Hepatocyte (in vitro differentiated cells): ENCODE data around the gene PAX7. TPM values are rescaled to one million over a fixed set of nuclear protein-coding genes. Genes with fewer than 3 reads are reported as not detected.

Experiments
- DNase-seq: peaks from one replicate; pipeline ENCODE4 v3.0.0-alpha.2; 2016; ENCODE audit warnings: low spot score
- H2AFZ ChIP-seq: fragments of 200-600 bp; sonication (generic); 2 replicates; pipeline ENCODE4 v1.6.0; 2016; ENCODE audit warnings: antibody characterized with exemption, mild to moderate bottlenecking
- H3K27ac ChIP-seq: fragments of 200-600 bp; sonication (generic); 2 replicates; pipeline ENCODE4 v1.5.1; 2016; ENCODE audit warnings: mild to moderate bottlenecking
- H3K27me3 ChIP-seq: fragments of 200-600 bp; sonication (generic); 2 replicates; pipeline ENCODE4 v1.6.1; 2016
- H3K36me3 ChIP-seq: fragments of 200-600 bp; sonication (generic); replicated peaks from 2 replicates; pipeline ENCODE4 v1.5.1; 2016; ENCODE audit warnings: low read depth; ENCODE audit not compliant: insufficient read depth
- H3K4me1 ChIP-seq: fragments of 200-600 bp; sonication (generic); 2 replicates; pipeline ENCODE4 v1.5.1; 2016; ENCODE audit warnings: mild to moderate bottlenecking, moderate library complexity; ENCODE audit not compliant: insufficient read depth
- H3K4me2 ChIP-seq: fragments of 200-600 bp; sonication (generic); 2 replicates; pipeline ENCODE4 v1.6.0; 2016
- H3K4me3 ChIP-seq: fragments of 200-600 bp; sonication (generic); 2 replicates; pipeline ENCODE4 v1.5.1; 2016; ENCODE audit warnings: mild to moderate bottlenecking
- H3K79me2 ChIP-seq: fragments of 200-600 bp; sonication (generic); 2 replicates; pipeline ENCODE4 v1.6.0; 2017; ENCODE audit warnings: mild to moderate bottlenecking
- H3K9me2 ChIP-seq: fragments of 200-600 bp; sonication (generic); replicated peaks from 2 replicates; pipeline ENCODE4 v1.6.0; 2017; ENCODE audit warnings: mild to moderate bottlenecking; ENCODE audit not compliant: insufficient read depth
- H3K9me3 ChIP-seq: fragments of 200-600 bp; sonication (generic); 2 replicates; pipeline ENCODE4 v1.5.1; 2016; ENCODE audit warnings: low read depth, mild to moderate bottlenecking
- H4K20me1 ChIP-seq: fragments of 200-600 bp; sonication (generic); 2 replicates; pipeline ENCODE4 v1.6.0; 2016; ENCODE audit warnings: mild to moderate bottlenecking; ENCODE audit not compliant: insufficient read depth, poor library complexity, severe bottlenecking
- CTCF ChIP-seq: fragments of 200-600 bp; sonication (generic); IDR thresholded peaks from 2 replicates; pipeline ENCODE4 v1.5.1; 2016; ENCODE audit warnings: antibody characterized with exemption, mild to moderate bottlenecking; ENCODE audit not compliant: poor library complexity
- EZH2 ChIP-seq: fragments of 200-600 bp; sonication (generic); IDR thresholded peaks from 2 replicates; pipeline ENCODE4 v1.6.1; 2016; ENCODE audit warnings: antibody characterized with exemption, mild to moderate bottlenecking, borderline replicate concordance
- EZH2phosphoT487 ChIP-seq: fragments of 200-600 bp; sonication (generic); IDR thresholded peaks from one replicate; pipeline ENCODE4 v1.6.1; 2018; ENCODE audit warnings: antibody characterized with exemption, mild to moderate bottlenecking, low read depth, moderate library complexity; ENCODE audit not compliant: unreplicated experiment, severe bottlenecking
- WGBS: methylation state at CpG from one replicate; pipeline ENCODE4 v1.1.6; 2016; ENCODE audit warnings: low lambda C conversion rate; ENCODE audit errors: missing lambda C conversion rate; 5-methylcytosine and 5-hydroxymethylcytosine counted together
- polyA plus RNA-seq: library from polyadenylated mRNA; unstranded; fragments of >200 nt; fragmentation: Nextera tagmentation; extraction: Ambion mirVana; gene quantifications from 2 replicates; pipeline ENCODE4 v1.2.1, GENCODE V29; 2016
- total RNA-seq: library from RNA; depleted of rRNA; stranded (reverse); fragments of >200 nt; gene quantifications from 2 replicates; pipeline ENCODE4 v1.2.3, GENCODE V29; 2014

PAX7 gene
- total and polyA plus RNA-seq, 2 experiments from 2014 or later = not detected

GRCh38 chr1:18747671-18748070 is 117.0 kb downstream of the PAX7 start:
- H3K27me3 ChIP-seq = peaks cover 12% of the 10 kb centered on the region

GRCh38 chr1:18748435-18748834 is 117.8 kb downstream of the PAX7 start:
- H3K27me3 ChIP-seq = peaks cover 12% of the 10 kb centered on the region
- H3K79me2 ChIP-seq = no peaks in the 10 kb centered on the region
- H3K4me1 ChIP-seq = no peaks in the 10 kb centered on the region
- H3K4me2 ChIP-seq = no peak overlapping the region
- H3K4me3 ChIP-seq = no peak overlapping the region
- no peak for TF ChIP-seq EZH2
- no peak for TF ChIP-seq EZH2phosphoT487
- no peak for TF ChIP-seq CTCF
- no peak for DNase-seq
- H2AFZ ChIP-seq = no peak overlapping the region
- no peaks in the 10 kb centered on the region for H3K9me3 ChIP-seq
- no peak overlapping the region for H3K27ac ChIP-seq
- no peaks in the 10 kb centered on the region for H3K36me3 ChIP-seq
- 75% methylated on average over 10 of the region's 10 CpGs for WGBS
- no peaks in the 10 kb centered on the region for H4K20me1 ChIP-seq
- no peaks in the 10 kb centered on the region for H3K9me2 ChIP-seq

More at GRCh38 chr1:18747671-18748070, 117.0 kb downstream of the PAX7 start:
- H3K4me2 ChIP-seq = no peak overlapping the region
- no peak for DNase-seq
- H3K9me3 ChIP-seq = no peaks in the 10 kb centered on the region
- no peaks in the 10 kb centered on the region for H3K36me3 ChIP-seq
- no peak overlapping the region for H2AFZ ChIP-seq
- no peaks in the 10 kb centered on the region for H3K9me2 ChIP-seq
- no peak for TF ChIP-seq EZH2
- TF ChIP-seq EZH2phosphoT487 = no peak
- no peak for TF ChIP-seq CTCF
- H3K79me2 ChIP-seq = no peaks in the 10 kb centered on the region
- 80% methylated on average over 5 of the region's 5 CpGs for WGBS
- H3K4me1 ChIP-seq = no peaks in the 10 kb centered on the region
- no peaks in the 10 kb centered on the region for H4K20me1 ChIP-seq
- no peak overlapping the region for H3K4me3 ChIP-seq
- no peak overlapping the region for H3K27ac ChIP-seq

GRCh38 chr1:18749569-18749968 is 118.9 kb downstream of the PAX7 start:
- TF ChIP-seq EZH2phosphoT487 (no peak), CTCF (no peak), EZH2 (no peak)
- H2AFZ ChIP-seq = no peak overlapping the region
- no peak overlapping the region for H3K4me2 ChIP-seq
- no peaks in the 10 kb centered on the region for H3K9me3 ChIP-seq
- no peaks in the 10 kb centered on the region for H4K20me1 ChIP-seq
- no peaks in the 10 kb centered on the region for H3K36me3 ChIP-seq
- no peaks in the 10 kb centered on the region for H3K4me1 ChIP-seq
- peaks cover 12% of the 10 kb centered on the region for H3K27me3 ChIP-seq
- H3K9me2 ChIP-seq = no peaks in the 10 kb centered on the region
- no peak overlapping the region for H3K27ac ChIP-seq
- no peaks in the 10 kb centered on the region for H3K79me2 ChIP-seq
- no peak for DNase-seq
- no peak overlapping the region for H3K4me3 ChIP-seq

GRCh38 chr1:18750600-18750999 is 120.0 kb downstream of the PAX7 start:
- Histone ChIP-seq H3K4me3 (no peak overlapping the region), H3K9me2 (no peaks in the 10 kb centered on the region), H4K20me1 (no peaks in the 10 kb centered on the region), H3K27ac (no peak overlapping the region), H3K4me2 (no peak overlapping the region), H3K79me2 (no peaks in the 10 kb centered on the region), H3K9me3 (no peaks in the 10 kb centered on the region), H2AFZ (no peak overlapping the region), H3K36me3 (no peaks in the 10 kb centered on the region), H3K4me1 (no peaks in the 10 kb centered on the region), H3K27me3 (peaks cover 12% of the 10 kb centered on the region)
- 89% methylated on average over 2 of the region's 2 CpGs for WGBS
- TF ChIP-seq EZH2phosphoT487 (no peak), EZH2 (no peak), CTCF (no peak)
- no peak for DNase-seq
